Panc1 (cell line): ENCODE measurements around the gene NAB2. TPM values are rescaled to one million over a fixed set of nuclear protein-coding genes. Genes with fewer than 3 reads are reported as not detected.

Experiments used
- ATAC-seq: fragments of 200-7000 bp; cut with Tn5 transposase; 2 replicates; pipeline ENCODE4 v1.9.1; 2020; ENCODE audit warnings: mild to moderate bottlenecking, moderate library complexity
- BruUV-seq: library from RNA; stranded (reverse); fragments of 400-500 nt; replicated peaks from 2 replicates; lab custom pipeline; 2021; lab: Mats Ljungman, UMichigan
- CTCF ChIA-PET: fragments of 300-600 bp; sonication (Branson Sonifier 250); formaldehyde crosslinking; loops from one replicate; lab custom pipeline; 2022; ENCODE audit warnings: antibody characterized with exemption; lab: Charles Lee
- POLR2A ChIA-PET: fragments of 300-600 bp; sonication (Branson Sonifier 250); formaldehyde crosslinking; loops from one replicate; lab custom pipeline; 2022; ENCODE audit warnings: antibody characterized with exemption; lab: Charles Lee
- DNase-seq: peaks from one replicate; pipeline ENCODE4 v3.0.0-alpha.2; 2010; ENCODE audit warnings: low read depth, low spot score
- H3K27ac ChIP-seq: 2 replicates; pipeline ENCODE4 v1.5.1; 2011; ENCODE audit warnings: mild to moderate bottlenecking, low read length, inconsistent platforms
- H3K27me3 ChIP-seq: fragments of 200-500 bp; sonication (Bioruptor generic); 2 replicates; pipeline ENCODE4 v1.6.0; 2014; ENCODE audit warnings: low read length, inconsistent platforms; ENCODE audit not compliant: control insufficient read depth, insufficient read depth
- H3K36me3 ChIP-seq: fragments of 200-500 bp; sonication (Bioruptor generic); 2 replicates; pipeline ENCODE4 v1.5.1; 2014; ENCODE audit warnings: inconsistent platforms, mild to moderate bottlenecking, low read length, moderate library complexity; ENCODE audit not compliant: control insufficient read depth, insufficient read depth
- H3K4me1 ChIP-seq: 2 replicates; pipeline ENCODE4 v1.5.1; 2011; ENCODE audit warnings: inconsistent platforms, mild to moderate bottlenecking, low read length, moderate library complexity; ENCODE audit not compliant: control insufficient read depth, insufficient read depth
- H3K4me3 ChIP-seq, 2 experiments: 2 replicates each; pipeline ENCODE4 v1.5.1; 2011 to 2012; ENCODE audit warnings: low read depth in 2 of 2, low read length in 2 of 2, mild to moderate bottlenecking in 2 of 2, inconsistent platforms in 1 of 2, moderate library complexity in 1 of 2
- H3K9me3 ChIP-seq: fragments of 200-500 bp; sonication (Bioruptor generic); 2 replicates; pipeline ENCODE4 v1.5.1; 2014; ENCODE audit warnings: low read depth, mild to moderate bottlenecking, inconsistent platforms, low read length, moderate library complexity; ENCODE audit not compliant: control insufficient read depth, insufficient read depth
- CTCF ChIP-seq: fragments of 450-650 bp; IDR thresholded peaks from 2 replicates; pipeline ENCODE4 v1.5.1; 2017; ENCODE audit warnings: mild to moderate bottlenecking
- POLR2AphosphoS5 ChIP-seq: IDR thresholded peaks from 2 replicates; pipeline ENCODE4 v1.6.1; 2012; ENCODE audit warnings: mild to moderate bottlenecking, low read depth, low read length, moderate library complexity
- REST ChIP-seq, 2 experiments: IDR thresholded peaks; 2 replicates each; pipeline ENCODE4 v1.6.1; 2011 to 2012; ENCODE audit warnings: low read depth in 2 of 2, control low read depth in 1 of 2, low read length in 1 of 2, mild to moderate bottlenecking in 1 of 2, moderate library complexity in 1 of 2; ENCODE audit not compliant: insufficient read depth in 1 of 2
- SIN3A ChIP-seq: IDR thresholded peaks from 2 replicates; pipeline ENCODE4 v1.6.1; 2012; ENCODE audit warnings: low read depth, mild to moderate bottlenecking, low read length, moderate library complexity, borderline replicate concordance; ENCODE audit not compliant: insufficient read depth
- TCF7L2 ChIP-seq: IDR thresholded peaks from 2 replicates; pipeline ENCODE4 v1.6.1; 2011; ENCODE audit warnings: mild to moderate bottlenecking, low read depth, low read length, inconsistent platforms
- in situ Hi-C: cut with HindIII; loops from 2 replicates; pipeline ENCODE4 v1.10.0; 2016; ENCODE audit warnings: low sequenced_read_pairs, low pct_unique_long_range_greater_than_20kb
- intact Hi-C: fragments of 100-400 bp; cut with micrococcal nuclease; formaldehyde crosslinking; loops from one replicate; pipeline ENCODE4 v1.10.0; 2022; ENCODE audit not compliant: unreplicated experiment
- total RNA-seq: library from RNA; stranded (reverse); gene quantifications from one replicate; pipeline ENCODE4 v1.2.1, GENCODE V29; 2021; ENCODE audit not compliant: unreplicated experiment

Gene NAB2
- total RNA-seq, 1 experiment from 2014 or later: 13.9 TPM

- peak overlapping the region; percentile 88 to 91 for H3K4me3 ChIP-seq
- no TSS peak for BruUV-seq
- H3K27ac ChIP-seq: peak overlapping the region; percentile 86
- DNase-seq (no peak), ATAC-seq (peak; percentile 75)
- no peaks in the 10 kb centered on the region for H3K27me3 ChIP-seq
- peaks cover 19% of the 10 kb centered on the region for H3K4me1 ChIP-seq
- H3K9me3 ChIP-seq: no peaks in the 10 kb centered on the region
- TF ChIP-seq TCF7L2: no peak
- no peak; the same call in 1 of the 2 replicates for TF ChIP-seq POLR2AphosphoS5
- no peak for TF ChIP-seq CTCF
- no peak for TF ChIP-seq REST (IDR thresholded peaks at IDR 0.05; ENCODE audit: insufficient read depth in 1 of 2, low read depth in 2 of 2, low read length in 1 of 2)
- no peak for TF ChIP-seq SIN3A
- in situ Hi-C loops: no loop called here
- CTCF ChIA-PET: interaction anchor here (0.5 to 1.8 kb wide), 2 partner anchors 21 to 24 kb away, joined by 3 to 7 read pairs; partner anchors contain the start of gene STAT6
- peaks cover 5% of the 10 kb centered on the region; the same call in 1 of the 2 replicates for H3K36me3 ChIP-seq
- POLR2A ChIA-PET: interaction anchor here (0.6 kb wide), 1 partner anchor 9 kb away, joined by 3 read pairs; no protein-coding TSS in a partner anchor
- intact Hi-C loops: no loop called here
These were observed 1.1 kb upstream of the NAB2 start for GRCh38 chr12:57087691-57088353.

- ChIA-PET CTCF (no interaction called here), POLR2A (interaction anchor here (0.6 kb wide), 1 partner anchor 22 kb away, joined by 7 read pairs; no protein-coding TSS in a partner anchor)
- ATAC-seq (no peak), DNase-seq (no peak)
- no TSS peak for BruUV-seq
- Histone ChIP-seq H3K4me3 (peak overlapping the region; percentile 74 to 76), H3K27me3 (no peaks in the 10 kb centered on the region), H3K4me1 (peaks cover 21% of the 10 kb centered on the region), H3K36me3 (peaks cover 5% of the 10 kb centered on the region; the same call in 1 of the 2 replicates), H3K27ac (peak overlapping the region; percentile 75), H3K9me3 (no peaks in the 10 kb centered on the region)
- TF ChIP-seq CTCF: no peak
- TF ChIP-seq REST (IDR thresholded peaks at IDR 0.05; ENCODE audit: insufficient read depth in 1 of 2, low read depth in 2 of 2, low read length in 1 of 2): no peak
- TF ChIP-seq POLR2AphosphoS5: no peak
- TF ChIP-seq TCF7L2: no peak
- TF ChIP-seq SIN3A: no peak; the same call in 1 of the 2 replicates
- in situ Hi-C loops: no loop called here
- intact Hi-C loops: no loop called here
These were observed 644 bp downstream of the NAB2 start for GRCh38 chr12:57089271-57090245.
